DOHH2 (cell line): ENCODE results near the gene GET4.

Experiments used
- H3F3A ChIP-seq: fragments of 200-600 bp; sonication (generic), shearing (Covaris generic); 2 replicates; pipeline ENCODE4 v1.6.0; 2016; ENCODE audit warnings: antibody characterized with exemption, mild to moderate bottlenecking; ENCODE audit not compliant: control insufficient read depth, insufficient read depth
- H3K27ac ChIP-seq: fragments of 200-600 bp; sonication (generic); 2 replicates; pipeline ENCODE4 v1.5.1; 2014; ENCODE audit warnings: low read depth, mild to moderate bottlenecking, low read length, moderate library complexity
- H3K27me3 ChIP-seq: fragments of 200-600 bp; sonication (generic); 2 replicates; pipeline ENCODE4 v1.6.1; 2014; ENCODE audit warnings: mild to moderate bottlenecking, low read length, mixed read lengths; ENCODE audit not compliant: control insufficient read depth
- H3K36me3 ChIP-seq: fragments of 200-600 bp; sonication (generic); 2 replicates; pipeline ENCODE4 v1.6.1; 2014; ENCODE audit warnings: mild to moderate bottlenecking, low read length, moderate library complexity, mixed read lengths; ENCODE audit not compliant: control insufficient read depth
- H3K4me1 ChIP-seq: fragments of 200-600 bp; sonication (generic); 2 replicates; pipeline ENCODE4 v1.6.1; 2014; ENCODE audit warnings: mild to moderate bottlenecking, low read length, mixed read lengths; ENCODE audit not compliant: control insufficient read depth
- H3K4me2 ChIP-seq: fragments of 200-600 bp; sonication (generic); 2 replicates; pipeline ENCODE4 v1.6.0; 2014; ENCODE audit warnings: mild to moderate bottlenecking, low read length, moderate library complexity
- H3K4me3 ChIP-seq: fragments of 200-600 bp; sonication (generic); 2 replicates; pipeline ENCODE4 v1.5.1; 2014; ENCODE audit warnings: mild to moderate bottlenecking, low read length, mixed read lengths
- H3K79me2 ChIP-seq: fragments of 200-600 bp; sonication (generic); 2 replicates; pipeline ENCODE4 v1.6.1; 2014; ENCODE audit warnings: mild to moderate bottlenecking, low read length, mixed read lengths; ENCODE audit not compliant: control insufficient read depth
- H3K9me2 ChIP-seq: fragments of 200-600 bp; sonication (generic); replicated peaks from 2 replicates; pipeline ENCODE4 v1.6.1; 2014; ENCODE audit warnings: mild to moderate bottlenecking, low read length, mixed read lengths; ENCODE audit not compliant: control insufficient read depth
- H3K9me3 ChIP-seq: fragments of 200-600 bp; sonication (generic); 2 replicates; pipeline ENCODE4 v1.6.1; 2014; ENCODE audit warnings: antibody characterized with exemption, low read length, mixed read lengths; ENCODE audit not compliant: control insufficient read depth, insufficient read depth
- H4K20me1 ChIP-seq: fragments of 200-600 bp; sonication (generic); 2 replicates; pipeline ENCODE4 v1.6.0; 2014; ENCODE audit warnings: low read depth, mild to moderate bottlenecking, antibody characterized with exemption, low read length, moderate library complexity; ENCODE audit not compliant: control insufficient read depth, insufficient read depth
- CTCF ChIP-seq: fragments of 200-600 bp; sonication (generic); IDR thresholded peaks from one replicate; pipeline ENCODE4 v1.5.1; 2014; ENCODE audit warnings: antibody characterized with exemption, mild to moderate bottlenecking, low read depth, low read length; ENCODE audit not compliant: poor library complexity, severe bottlenecking
- EZH2phosphoT487 ChIP-seq: fragments of 200-600 bp; sonication (generic); IDR thresholded peaks from 2 replicates; pipeline ENCODE4 v1.6.1; 2017; ENCODE audit warnings: borderline replicate concordance, mild to moderate bottlenecking, antibody characterized with exemption, low read length, moderate library complexity, mixed read lengths

GET4 gene

GRCh38 chr7:931871-932650 is 55.7 kb downstream of the GET4 start:
- H3K9me3 ChIP-seq, result no peaks in the 10 kb centered on the region
- H3K36me3 ChIP-seq, result no peaks in the 10 kb centered on the region
- no peaks in the 10 kb centered on the region for H3K9me2 ChIP-seq
- H3K4me2 ChIP-seq, result no peak overlapping the region
- TF ChIP-seq EZH2phosphoT487 (no peak), CTCF (no peak)
- no peak overlapping the region for H3K4me3 ChIP-seq
- no peaks in the 10 kb centered on the region for H3K79me2 ChIP-seq
- H3K4me1 ChIP-seq, result no peaks in the 10 kb centered on the region
- H3K27ac ChIP-seq, result no peak overlapping the region
- peaks cover 47% of the 10 kb centered on the region for H3K27me3 ChIP-seq
- H3F3A ChIP-seq, result no peaks in the 10 kb centered on the region
- H4K20me1 ChIP-seq, result 0 out of 2 replicates have a peak, but pooled peaks cover 3% of the 10 kb centered on the region

- H3K27me3 ChIP-seq, result peaks cover 42% of the 10 kb centered on the region
These were observed 56.3 kb downstream of the GET4 start for GRCh38 chr7:932651-932975.

DNA sequence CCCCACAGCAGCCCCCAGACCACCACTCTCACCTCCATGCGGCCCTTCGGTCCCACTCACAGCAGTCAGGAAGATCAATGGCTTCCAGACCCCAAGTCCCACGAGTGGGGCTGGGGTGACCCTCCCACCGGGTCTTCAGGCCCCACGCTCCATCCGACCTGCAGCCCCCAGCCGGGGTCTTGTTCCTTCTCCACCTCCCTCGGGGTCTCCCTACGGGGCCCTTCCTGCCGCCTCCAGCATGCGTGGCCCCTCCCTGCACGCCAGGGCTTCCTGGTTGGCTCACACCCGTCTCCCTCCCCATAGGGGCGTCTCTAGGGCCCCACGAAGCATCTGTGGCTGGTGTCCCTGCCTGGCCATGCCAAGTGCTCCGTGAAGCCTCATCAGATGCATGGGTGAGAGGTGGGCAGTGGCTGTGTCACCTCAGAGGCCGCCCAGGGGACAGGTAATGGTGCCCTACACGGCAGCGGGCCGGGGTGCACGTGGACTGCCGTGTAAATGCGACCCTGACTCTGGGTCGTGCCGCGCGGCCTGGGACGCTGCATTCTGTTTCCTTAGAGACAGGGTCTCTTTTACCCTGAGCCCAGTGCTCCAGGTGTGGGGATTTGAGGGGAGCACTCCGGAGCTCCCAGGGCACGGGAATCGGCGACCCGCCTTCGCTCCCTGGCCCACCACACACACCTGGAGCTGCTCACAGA is 58.3 kb downstream of the GET4 start:
- Histone ChIP-seq H3K9me2 (no peaks in the 10 kb centered on the region), H3K4me3 (no peak overlapping the region), H3K4me2 (no peak overlapping the region), H3K4me1 (no peaks in the 10 kb centered on the region), H3K36me3 (no peaks in the 10 kb centered on the region), H4K20me1 (no peaks in the 10 kb centered on the region), H3K79me2 (no peaks in the 10 kb centered on the region), H3K27me3 (peaks cover 29% of the 10 kb centered on the region), H3F3A (no peaks in the 10 kb centered on the region), H3K9me3 (0 out of 2 replicates have a peak, but pooled peaks cover under 1% of the 10 kb centered on the region), H3K27ac (no peak overlapping the region)
- TF ChIP-seq EZH2phosphoT487 (no peak), CTCF (no peak)

More at GRCh38 chr7:932651-932975, 56.3 kb downstream of the GET4 start:
- no peaks in the 10 kb centered on the region for H3K4me1 ChIP-seq
- no peaks in the 10 kb centered on the region for H3K36me3 ChIP-seq
- H3F3A ChIP-seq, result no peaks in the 10 kb centered on the region
- no peak overlapping the region for H3K4me3 ChIP-seq
- H3K79me2 ChIP-seq, result no peaks in the 10 kb centered on the region
- no peak overlapping the region for H3K4me2 ChIP-seq
- no peaks in the 10 kb centered on the region for H3K9me2 ChIP-seq
- H4K20me1 ChIP-seq, result 0 out of 2 replicates have a peak, but pooled peaks cover 3% of the 10 kb centered on the region
- no peak overlapping the region for H3K27ac ChIP-seq
- TF ChIP-seq EZH2phosphoT487, result no peak
- no peak for TF ChIP-seq CTCF
- H3K9me3 ChIP-seq, result no peaks in the 10 kb centered on the region
